GM18507 (cell line): ENCODE measurements around the gene ONECUT3.
"Not testable (repeated sequence)": the region's sequence is repeated elsewhere in the genome, so short reads cannot be mapped to it uniquely, and the experiment has no call there.

Experiments
- DNase-seq: peaks from one replicate; pipeline ENCODE4 v3.0.0; 2011; ENCODE audit warnings: low read depth; ENCODE audit not compliant: insufficient read length; ENCODE audit errors: extremely low spot score
- FAIRE-seq: peaks from 2 replicates; lab custom pipeline; 2011; peaks lifted over from hg19 to GRCh38; lab: Jason Lieb, UNC

The ONECUT3 gene

GRCh38 chr19:1754018-1754635 is 821 bp downstream of the ONECUT3 start:
- DNase-seq (no peak), FAIRE-seq (no peak)

- FAIRE-seq (no peak), DNase-seq (no peak)
Observed at GRCh38 chr19:1754636-1755466, 1.5 kb downstream of the ONECUT3 start.

GRCh38 chr19:1755467-1756171 is 2.3 kb downstream of the ONECUT3 start:
- FAIRE-seq: no peak

GRCh38 chr19:1756264-1756663 is 3.0 kb downstream of the ONECUT3 start:
- FAIRE-seq: no peak
- no peak for DNase-seq

More at GRCh38 chr19:1755467-1756171, 2.3 kb downstream of the ONECUT3 start:
- no peak for DNase-seq

GRCh38 chr19:1756705-1757465 is 3.6 kb downstream of the ONECUT3 start:
- no peak for DNase-seq
- no peak for FAIRE-seq

- DNase-seq (no peak), FAIRE-seq (no peak)
Observed at GRCh38 chr19:1757468-1758230, 4.3 kb downstream of the ONECUT3 start.

- no peak for DNase-seq
- no peak for FAIRE-seq
Observed at GRCh38 chr19:1758231-1758577, 4.9 kb downstream of the ONECUT3 start.

GRCh38 chr19:1758959-1759903 is 5.9 kb downstream of the ONECUT3 start:
- FAIRE-seq (no peak), DNase-seq (no peak)

- FAIRE-seq (no peak), DNase-seq (no peak)
Observed at GRCh38 chr19:1760020-1760419, 6.7 kb downstream of the ONECUT3 start.

GRCh38 chr19:1760786-1761527 is 7.7 kb downstream of the ONECUT3 start:
- FAIRE-seq: not testable (repeated sequence)

GRCh38 chr19:1761528-1762242 is 8.4 kb downstream of the ONECUT3 start:
- no peak for DNase-seq
- FAIRE-seq: no peak

More at GRCh38 chr19:1760786-1761527, 7.7 kb downstream of the ONECUT3 start:
- not testable (repeated sequence) for DNase-seq

- FAIRE-seq (no peak), DNase-seq (no peak)
Observed at GRCh38 chr19:1762243-1763117, 9.2 kb downstream of the ONECUT3 start.

- FAIRE-seq: no peak
Observed at GRCh38 chr19:1763648-1764639, 10.6 kb downstream of the ONECUT3 start.

GRCh38 chr19:1764729-1765128 is 11.4 kb downstream of the ONECUT3 start:
- FAIRE-seq: no peak

More at GRCh38 chr19:1763648-1764639, 10.6 kb downstream of the ONECUT3 start:
- DNase-seq: no peak

More at GRCh38 chr19:1764729-1765128, 11.4 kb downstream of the ONECUT3 start:
- DNase-seq: no peak
